HG03064 (cell line): Measurements from ENCODE around the gene ANKRD39.

Experiments used
- ATAC-seq: cut with Tn5 transposase; IDR thresholded peaks from one replicate; pipeline ENCODE4 v1.9.1; 2021; ENCODE audit warnings: low read depth; ENCODE audit not compliant: unreplicated experiment

The ANKRD39 gene

GRCh38 chr2:96835830-96836229, 22.0 kb downstream of the ANKRD39 start:
- ATAC-seq = no peak

DNA sequence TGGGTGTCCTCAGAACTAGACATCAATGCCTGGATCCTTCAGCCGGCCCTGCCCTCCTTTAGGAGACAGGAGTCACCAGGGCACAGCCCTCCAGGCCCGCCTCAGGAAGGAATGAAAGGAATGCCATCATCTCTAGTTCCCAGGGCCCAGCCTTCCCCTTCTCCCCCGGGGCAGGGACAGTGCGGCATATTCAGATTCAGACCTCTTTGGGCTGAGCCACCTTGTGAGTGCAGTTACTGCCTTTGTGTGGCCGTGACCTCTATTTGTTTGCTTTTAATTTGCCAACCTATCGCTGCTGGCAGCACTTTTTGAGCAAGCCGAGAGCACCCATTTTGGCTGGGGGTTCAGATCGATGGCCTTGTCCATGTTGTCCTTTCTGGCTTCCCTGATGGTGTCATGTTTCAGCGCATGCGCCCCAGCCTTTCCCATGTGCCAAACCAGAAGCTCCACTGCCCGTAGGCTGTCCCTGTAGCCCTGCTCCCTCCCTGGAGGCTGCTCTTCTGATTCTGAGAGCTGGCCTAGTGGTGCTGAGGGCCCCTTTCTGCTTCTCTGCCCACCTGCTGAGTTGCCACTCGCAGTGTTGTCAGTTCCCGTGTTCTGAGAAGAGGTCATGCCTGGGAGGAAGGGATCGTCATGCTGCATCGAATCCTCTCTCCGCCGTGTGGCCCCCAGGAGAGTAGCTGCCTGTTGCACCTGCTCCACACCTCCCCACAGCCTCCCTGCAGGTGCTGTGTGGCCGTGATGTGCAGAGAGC, 24.9 kb downstream of the ANKRD39 start:
- ATAC-seq = no peak

- ATAC-seq = no peak
Measured at GRCh38 chr2:96832408-96832753, 25.4 kb downstream of the ANKRD39 start.

GRCh38 chr2:96831679-96832078, 26.1 kb downstream of the ANKRD39 start:
- no peak for ATAC-seq

DNA sequence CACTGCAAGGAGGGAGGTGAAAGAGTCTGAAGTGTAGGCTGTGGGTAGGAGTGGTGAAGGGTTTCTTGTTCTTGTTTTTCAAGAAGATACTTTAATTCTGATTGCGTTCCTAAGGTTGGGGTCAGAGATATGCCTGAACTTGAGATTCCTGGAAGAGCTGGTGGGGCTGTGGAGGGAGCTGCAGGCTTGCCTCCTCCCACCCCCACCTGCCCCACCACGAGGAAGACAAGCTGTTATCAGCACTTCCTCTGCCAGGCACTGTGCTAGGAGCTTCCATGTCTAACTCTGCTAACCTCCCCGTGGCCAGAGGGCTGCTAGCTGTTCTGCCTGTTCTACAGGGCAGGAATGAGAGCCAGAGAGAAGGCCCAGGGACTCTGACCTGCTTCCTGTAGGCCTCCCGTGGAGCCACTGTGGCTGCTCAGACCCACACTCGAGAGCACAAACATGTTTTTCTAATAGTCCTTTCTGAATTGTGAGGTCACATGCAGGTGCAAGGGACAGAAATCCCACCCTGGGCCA, 27.7 kb downstream of the ANKRD39 start:
- no peak for ATAC-seq

GRCh38 chr2:96828874-96829273, 28.9 kb downstream of the ANKRD39 start:
- no peak for ATAC-seq

DNA sequence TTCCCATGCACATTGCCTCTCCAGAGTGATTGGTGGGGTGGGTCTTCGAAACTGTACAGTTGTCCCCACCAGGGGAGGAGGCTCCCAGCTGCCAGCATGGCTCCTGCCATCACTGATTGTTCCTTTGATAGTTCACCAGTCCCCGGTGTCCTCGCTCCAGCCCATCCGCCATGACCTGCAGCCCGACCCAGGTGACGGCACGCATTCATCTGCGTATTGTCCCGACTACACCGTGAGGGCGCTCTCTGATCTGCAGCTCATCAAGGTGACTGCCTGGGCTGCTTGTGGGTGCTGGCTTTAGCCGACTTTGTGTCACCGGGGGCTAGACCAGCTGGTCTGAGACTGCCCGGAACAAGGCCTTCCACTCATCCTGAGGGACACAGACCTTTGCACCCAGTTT, 29.4 kb downstream of the ANKRD39 start:
- no peak for ATAC-seq

- ATAC-seq = no peak
Measured at GRCh38 chr2:96826546-96827278, 31.1 kb downstream of the ANKRD39 start.

DNA sequence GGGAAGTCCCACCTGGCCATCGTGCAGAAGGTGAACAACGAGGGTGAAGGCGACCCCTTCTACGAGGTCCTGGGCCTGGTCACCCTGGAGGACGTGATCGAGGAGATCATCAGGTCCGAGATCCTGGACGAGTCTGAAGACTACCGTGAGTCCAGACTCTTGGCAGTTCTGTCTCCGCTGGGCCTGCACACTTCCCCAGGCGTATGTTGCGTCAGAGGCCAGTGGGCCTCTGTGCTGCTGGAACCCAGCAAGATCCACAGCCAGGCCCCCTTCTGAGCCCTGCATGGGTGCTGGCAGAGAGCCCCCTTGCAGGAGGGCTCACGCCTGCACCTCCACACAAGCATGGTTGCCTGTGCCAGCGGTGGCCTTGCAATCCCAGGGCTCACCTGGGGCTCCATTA, 32.8 kb downstream of the ANKRD39 start:
- no peak for ATAC-seq

GRCh38 chr2:96824079-96824870, 33.5 kb downstream of the ANKRD39 start:
- no peak for ATAC-seq

DNA sequence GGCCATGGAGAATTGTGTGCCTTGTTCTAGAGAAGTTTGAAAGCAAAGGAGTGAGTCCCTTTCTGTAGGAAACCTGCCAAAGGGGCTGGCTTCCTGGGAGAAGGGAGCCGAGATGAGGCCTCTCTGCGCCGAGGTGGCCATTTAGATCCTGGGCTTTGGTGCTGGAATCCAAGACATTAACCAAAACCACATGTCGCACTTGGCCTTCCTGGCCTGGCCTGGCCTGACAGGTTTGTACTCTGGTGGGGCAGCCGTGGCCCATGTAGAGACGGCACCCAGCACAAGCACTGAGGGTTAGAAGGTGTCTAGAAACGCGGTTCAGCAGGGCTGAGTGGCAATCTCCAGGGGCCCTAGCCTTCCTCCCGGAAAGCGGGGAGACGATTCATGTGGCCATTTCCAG, 34.6 kb downstream of the ANKRD39 start:
- ATAC-seq = no peak

GRCh38 chr2:96822786-96823185, 35.0 kb downstream of the ANKRD39 start:
- ATAC-seq = no peak

GRCh38 chr2:96821113-96821675, 36.6 kb downstream of the ANKRD39 start:
- no peak for ATAC-seq

DNA sequence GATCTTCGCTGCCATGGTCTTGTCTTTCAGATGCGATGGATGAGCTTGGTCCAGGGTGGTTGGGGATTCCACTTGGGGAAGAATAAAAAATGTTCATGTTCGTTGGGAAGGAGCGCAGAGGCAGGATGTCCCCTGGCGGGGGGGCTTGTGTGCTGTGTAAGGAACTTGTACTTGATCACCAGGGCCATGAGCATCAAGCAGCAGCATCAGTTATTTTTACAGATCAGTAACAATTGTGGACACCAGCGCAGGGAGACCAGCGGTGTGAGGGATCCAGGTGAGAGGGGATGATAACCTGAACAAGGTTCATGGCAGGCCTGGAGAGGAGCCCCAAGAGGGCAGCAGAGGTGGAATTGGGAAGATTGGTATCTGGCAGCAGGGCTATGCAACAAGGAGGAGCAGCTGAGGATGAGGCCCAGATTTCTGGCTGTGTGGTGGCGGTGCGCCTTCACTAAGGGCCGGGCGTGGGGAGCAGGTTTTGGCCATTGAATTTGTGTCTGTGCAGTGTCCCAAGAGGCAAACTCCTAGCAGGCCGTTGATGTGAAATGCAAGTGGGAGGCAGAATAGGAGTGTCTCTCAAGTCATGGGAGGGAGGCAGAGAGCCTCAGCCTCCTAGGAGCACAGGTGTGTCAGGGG, 37.8 kb downstream of the ANKRD39 start:
- ATAC-seq = no peak

DNA sequence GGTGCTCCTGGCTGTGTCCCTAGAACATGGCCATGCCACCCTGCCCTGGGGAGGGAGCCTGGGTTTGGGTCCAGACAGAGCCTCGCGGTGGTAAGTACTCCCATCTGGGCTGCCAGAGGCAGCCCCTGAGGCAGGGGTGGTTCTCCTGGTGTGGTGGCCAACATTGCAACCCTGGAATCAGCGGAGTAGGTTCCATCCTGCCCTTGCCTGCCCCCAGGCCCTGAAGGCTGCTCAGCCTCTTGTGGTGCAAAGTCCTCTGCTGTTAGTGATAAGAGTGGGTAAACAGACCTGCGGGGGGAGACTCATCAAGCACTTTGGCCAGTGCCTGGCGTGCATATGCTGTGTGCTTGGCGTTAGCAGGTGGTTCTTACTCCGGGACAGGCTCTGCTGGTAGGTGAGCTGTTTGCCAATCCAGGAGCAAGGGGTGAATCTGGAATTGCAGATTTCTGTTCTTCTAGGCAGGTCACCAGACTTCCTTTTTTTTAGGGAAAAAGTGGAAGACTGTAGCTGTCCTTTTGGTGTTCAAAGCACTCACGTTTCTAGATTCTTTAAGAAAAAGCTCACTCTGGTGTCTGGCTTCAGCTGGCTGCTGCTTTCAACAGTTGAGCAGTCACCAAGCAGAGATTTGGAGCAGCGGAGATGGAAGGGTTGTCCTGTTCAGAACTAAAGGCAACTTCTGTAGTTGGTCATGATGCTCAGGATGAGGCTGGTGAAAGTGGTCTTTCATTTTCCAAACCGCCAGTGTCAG, 38.5 kb downstream of the ANKRD39 start:
- ATAC-seq = no peak

GRCh38 chr2:96817882-96818281, 39.9 kb downstream of the ANKRD39 start:
- ATAC-seq = no peak

GRCh38 chr2:96816836-96817702, 40.7 kb downstream of the ANKRD39 start:
- peak; percentile 1 for ATAC-seq

GRCh38 chr2:96816127-96816835, 41.5 kb downstream of the ANKRD39 start, which contains the start of gene CNNM3:
Gene CNNM3, plus strand, starts transcription at chr2:96816268. Its CDS starts 10 bp downstream, at chr2:96816278.
- peak; percentile 85 for ATAC-seq
